Measurements from ENCODE around the gene FAM111B. TPM values are rescaled to one million over a fixed set of nuclear protein-coding genes. Genes with fewer than 3 reads are reported as not detected.
A peak's percentile ranks its signal among the peaks of the same experiment; 100 is the strongest.

FAM111B gene
- total RNA-seq, 2 experiments from 2014 or later, result 28.9 to 31.0 TPM

DNA sequence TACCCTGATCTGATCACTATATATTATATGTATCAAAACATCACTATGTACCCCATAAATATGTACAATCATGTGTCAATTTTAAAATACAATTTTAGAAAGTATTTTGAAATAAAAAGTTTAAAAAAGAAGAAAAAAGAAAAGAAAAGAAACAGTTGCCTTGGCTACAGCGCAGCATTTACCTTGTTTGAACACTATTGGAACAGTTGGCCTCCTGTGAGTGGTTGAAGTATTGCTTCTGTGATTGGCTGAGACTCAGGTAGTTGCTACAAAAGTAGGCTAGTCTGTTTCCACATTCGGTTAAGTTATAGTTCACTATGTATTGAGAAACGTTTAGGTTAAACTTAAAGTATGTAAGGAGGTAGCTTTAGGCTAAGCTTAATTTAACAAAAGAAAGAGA is 57.0 kb downstream of the FAM111B start:
- H3K27ac Mint-ChIP-seq, result no peak overlapping the region
- ChIA-PET POLR2A (no interaction called here), CTCF (interaction anchor here (0.8 to 1.3 kb wide), 3 partner anchors 22 to 106 kb away, joined by 3 to 4 read pairs (median 4); no protein-coding TSS in a partner anchor)
- H3K9me3 Mint-ChIP-seq, result no peaks in the 10 kb centered on the region
- intact Hi-C loops (cut with micrococcal nuclease), result no loop called here
- no peak for DNase-seq
- no peaks in the 10 kb centered on the region for H3K36me3 Mint-ChIP-seq
- no peak overlapping the region for H3K4me3 Mint-ChIP-seq
- peaks cover 17% of the 10 kb centered on the region for H3K27me3 Mint-ChIP-seq
- no peaks in the 10 kb centered on the region for H3K4me1 Mint-ChIP-seq (ENCODE audit: low read depth)

DNA sequence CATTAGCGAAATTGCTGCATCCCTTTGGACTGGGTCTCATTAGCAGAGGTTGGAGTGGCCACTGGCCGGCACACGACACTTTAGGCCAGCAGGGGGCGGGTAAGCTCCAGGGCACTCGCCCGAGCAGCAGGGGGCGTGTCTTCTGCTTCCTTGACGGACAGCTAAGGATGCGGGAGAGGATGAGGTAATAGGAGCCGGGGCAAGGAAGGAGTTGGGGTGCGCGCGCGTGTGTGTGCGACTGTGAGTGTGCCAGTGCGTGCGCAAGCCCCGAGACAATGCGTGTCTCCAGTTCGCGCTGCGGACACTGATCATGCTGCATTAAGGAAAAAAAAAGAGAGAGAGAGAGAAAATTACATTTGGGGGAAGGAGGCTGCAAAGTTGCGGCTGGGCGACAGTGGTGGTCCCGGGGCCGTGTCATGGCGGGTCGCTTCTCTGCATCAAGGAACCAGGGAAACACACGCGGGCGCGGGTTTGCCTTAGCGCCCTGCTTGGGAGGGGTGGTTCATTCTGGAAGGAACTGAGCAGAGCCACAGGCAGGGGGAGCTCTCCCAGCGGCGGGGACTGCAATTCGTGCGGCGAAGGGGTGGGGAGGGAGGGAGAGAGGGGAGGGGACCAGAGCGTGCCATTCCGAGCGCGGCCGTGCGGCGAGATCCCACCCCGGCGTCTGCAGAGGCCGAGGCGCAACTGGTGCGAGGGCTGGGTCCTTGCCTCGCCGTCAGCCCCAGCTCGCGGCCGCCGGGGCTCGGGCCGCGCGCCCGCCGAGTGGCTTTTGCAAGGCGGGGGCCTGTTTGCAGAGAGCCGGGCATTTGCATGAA is 64.7 kb downstream of the FAM111B start, which contains the start of gene DTX4:
Gene DTX4 (plus strand): TSS at position 625 of the 815 bp plus-strand sequence. CDS start 464 bp downstream, outside the sequence.
- Mint-ChIP-seq H3K4me1 (ENCODE audit: low read depth) (peaks cover 21% of the 10 kb centered on the region), H3K36me3 (no peaks in the 10 kb centered on the region), H3K27ac (no peak within 1 kb of the TSS), H3K9me3 (no peaks in the 10 kb centered on the region), H3K4me3 (peak within 1 kb of the TSS; percentile 72), H3K27me3 (peaks cover 10% of the 10 kb centered on the region)
- ChIA-PET CTCF (interaction anchor here (0.5 to 10.2 kb wide), 47 partner anchors 8 to 1365 kb away, joined by 3 to 157 read pairs (median 4); partner anchors contain the start of genes FAM111A, FAM111B, MPEG1 and OR5A1), POLR2A (interaction anchor here (0.7 to 1.6 kb wide), 2 partner anchors 9 to 14 kb away, joined by 3 to 6 read pairs; no protein-coding TSS in a partner anchor)
- intact Hi-C loops (cut with micrococcal nuclease), result loop anchor here (1.0 to 2.0 kb wide), 7 partner anchors 15 to 509 kb away; no protein-coding TSS in a partner anchor
- DNase-seq, result peak; percentile 93

DNA sequence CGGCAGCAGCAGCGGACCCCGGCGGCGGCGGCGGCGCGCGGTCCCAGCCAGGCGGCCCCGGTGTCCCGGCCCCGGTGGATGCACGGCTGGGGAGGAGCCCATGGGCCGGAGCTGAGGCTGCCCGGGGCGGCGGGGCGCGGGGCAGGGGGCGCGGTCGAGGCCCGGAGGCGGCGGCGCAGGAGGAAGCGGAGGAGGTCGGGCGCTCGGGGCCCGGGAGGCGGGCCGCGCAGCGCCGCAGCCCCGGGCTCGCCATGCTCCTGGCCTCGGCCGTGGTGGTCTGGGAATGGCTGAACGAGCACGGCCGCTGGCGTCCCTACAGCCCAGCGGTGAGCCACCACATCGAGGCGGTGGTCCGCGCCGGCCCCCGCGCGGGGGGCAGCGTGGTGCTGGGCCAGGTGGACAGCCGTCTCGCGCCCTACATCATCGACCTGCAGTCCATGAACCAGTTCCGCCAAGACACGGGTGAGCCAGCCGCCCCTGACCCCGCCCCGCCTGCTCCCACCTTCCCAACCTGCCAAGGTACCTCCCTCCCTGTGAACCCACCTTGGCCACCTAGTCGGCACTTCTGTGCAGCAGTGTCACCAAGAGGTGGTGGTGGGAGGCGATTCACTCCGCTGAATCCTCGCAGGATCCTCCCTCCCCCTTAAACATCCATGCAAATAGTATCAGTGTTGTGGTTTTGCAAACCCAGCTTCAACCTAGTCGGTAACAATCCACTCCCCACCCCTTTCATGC is 65.5 kb downstream of the FAM111B start:
- Mint-ChIP-seq H3K36me3 (no peaks in the 10 kb centered on the region), H3K27ac (no peak overlapping the region), H3K9me3 (no peaks in the 10 kb centered on the region), H3K27me3 (peaks cover 10% of the 10 kb centered on the region), H3K4me1 (ENCODE audit: low read depth) (peaks cover 21% of the 10 kb centered on the region), H3K4me3 (peak overlapping the region; percentile 72)
- ChIA-PET CTCF (interaction anchor here (0.5 to 10.2 kb wide), 38 partner anchors 7 to 1366 kb away, joined by 3 to 157 read pairs (median 5); partner anchors contain the start of genes FAM111A, FAM111B, MPEG1 and OR5A1), POLR2A (interaction anchor here (1.6 kb wide), 1 partner anchor 8 kb away, joined by 6 read pairs; no protein-coding TSS in a partner anchor)
- intact Hi-C loops (cut with micrococcal nuclease), result no loop called here
- DNase-seq, result peak; percentile 35

DNA sequence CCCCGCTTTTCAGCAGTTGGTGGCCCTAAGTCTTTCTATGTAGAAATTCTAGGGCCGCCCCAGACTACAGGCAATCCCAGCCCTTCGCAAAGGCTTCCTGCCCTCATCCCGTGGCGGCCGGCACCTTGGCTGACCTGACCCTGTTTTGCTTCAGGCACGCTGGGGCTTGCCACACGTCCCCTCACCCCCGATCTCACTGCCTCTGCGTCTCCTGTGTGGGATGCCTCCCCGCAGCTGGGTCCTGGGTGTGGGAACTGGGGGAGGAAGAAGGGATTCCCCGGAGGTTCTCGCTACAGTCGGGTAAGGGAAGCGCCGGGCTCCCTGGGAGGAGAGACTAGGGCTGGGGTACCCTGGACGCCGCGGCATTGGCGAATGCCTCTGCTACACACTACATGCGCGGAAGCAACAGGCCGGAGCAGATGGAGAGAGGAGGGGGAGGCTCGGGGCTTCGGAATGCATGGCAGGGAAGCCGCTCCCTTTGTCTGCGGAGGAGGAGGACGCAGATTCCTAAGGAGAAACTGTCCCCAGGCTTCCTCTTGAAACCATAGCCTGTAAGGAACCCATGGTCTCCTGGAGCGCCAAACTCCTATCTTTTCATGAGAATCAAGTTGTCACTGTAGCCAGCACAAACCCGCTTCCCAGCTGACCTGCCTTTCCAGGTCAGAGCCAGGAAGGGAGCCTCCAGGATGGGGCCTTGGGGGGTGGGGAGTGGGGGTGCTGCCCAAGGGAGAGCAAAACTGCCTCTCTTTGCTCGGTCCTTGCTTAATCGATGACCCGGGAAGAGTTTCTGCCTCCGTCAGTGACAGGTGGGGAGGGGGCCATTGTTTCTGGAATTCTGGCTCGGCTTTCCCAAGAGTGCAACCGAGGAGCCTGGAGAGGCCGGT is 66.3 kb downstream of the FAM111B start:
- Mint-ChIP-seq H3K36me3 (no peaks in the 10 kb centered on the region), H3K9me3 (no peaks in the 10 kb centered on the region)

DNA sequence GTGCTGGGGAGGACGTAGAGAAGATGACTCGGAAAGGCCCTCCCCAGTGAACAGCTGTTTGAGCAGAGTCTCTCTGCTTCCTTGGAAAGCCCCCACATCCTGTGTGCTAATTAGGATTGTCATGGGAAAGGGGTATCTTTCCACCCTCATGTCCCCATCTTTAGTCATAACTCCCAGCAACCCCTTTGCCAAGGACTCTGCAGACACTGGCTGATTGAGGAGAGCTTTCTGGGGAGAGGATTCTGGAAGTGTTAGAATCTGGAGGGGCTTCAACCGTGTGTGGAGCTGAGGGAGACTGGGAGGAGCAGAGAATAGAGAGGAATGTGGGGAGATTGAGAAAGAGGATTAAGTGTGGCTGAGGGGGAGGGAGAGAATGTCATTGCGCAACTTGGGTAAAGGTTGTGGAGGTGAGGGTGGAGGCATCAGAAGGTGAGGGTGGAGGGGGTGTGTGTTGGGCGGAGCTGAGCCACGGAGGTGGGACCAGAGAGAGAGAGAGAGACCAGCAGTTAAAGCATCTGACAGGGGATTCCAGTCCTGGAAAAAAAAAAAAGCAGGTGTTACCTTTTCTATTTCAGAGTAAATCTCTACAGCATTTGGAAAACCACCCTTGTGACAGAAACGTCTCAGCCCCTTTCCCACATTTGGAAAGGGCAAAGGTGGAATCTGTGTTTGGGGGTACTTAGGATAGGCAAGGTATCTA is 67.1 kb downstream of the FAM111B start:
- Mint-ChIP-seq H3K27ac (no peak overlapping the region), H3K4me3 (no peak overlapping the region)
- intact Hi-C loops (cut with micrococcal nuclease), result no loop called here

More for the DNA sequence above, 66.3 kb downstream of the FAM111B start:
- ChIA-PET CTCF (interaction anchor here (3.7 to 10.2 kb wide), 3 partner anchors 12 to 31 kb away, joined by 52 to 157 read pairs (median 61); no protein-coding TSS in a partner anchor), POLR2A (no interaction called here)
- DNase-seq, result peak; percentile 21
- Mint-ChIP-seq H3K4me1 (ENCODE audit: low read depth) (peaks cover 21% of the 10 kb centered on the region), H3K27ac (no peak overlapping the region), H3K4me3 (peak overlapping the region; percentile 72), H3K27me3 (peaks cover 10% of the 10 kb centered on the region)
- intact Hi-C loops (cut with micrococcal nuclease), result no loop called here

DNA sequence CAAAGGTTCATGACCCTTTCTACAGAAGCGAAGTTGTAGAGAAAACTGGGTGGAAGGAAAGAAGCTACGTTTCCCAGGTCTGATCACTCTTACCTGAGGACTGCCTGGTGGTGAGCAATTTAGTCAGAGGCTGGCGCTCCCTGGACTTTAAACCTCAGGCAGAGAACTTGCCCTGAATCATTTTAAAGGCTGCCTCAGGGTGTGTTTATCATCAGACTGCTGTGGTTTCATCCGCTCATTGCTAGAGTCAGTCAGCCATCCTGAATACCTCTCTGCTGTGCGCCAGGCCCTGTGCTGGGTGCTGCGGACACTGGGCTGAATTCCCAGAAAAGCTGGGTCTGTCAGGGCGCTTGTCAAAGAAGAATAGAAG is 67.6 kb downstream of the FAM111B start:
- Mint-ChIP-seq H3K4me3 (no peak overlapping the region), H3K27ac (no peak overlapping the region), H3K36me3 (no peaks in the 10 kb centered on the region), H3K27me3 (peaks cover 10% of the 10 kb centered on the region), H3K9me3 (peaks cover 5% of the 10 kb centered on the region), H3K4me1 (ENCODE audit: low read depth) (peaks cover 21% of the 10 kb centered on the region)
- DNase-seq, result peak; percentile 42
- CTCF ChIA-PET, result interaction anchor here (1.1 to 10.2 kb wide), 5 partner anchors 10 to 116 kb away, joined by 3 to 157 read pairs (median 5); no protein-coding TSS in a partner anchor
- POLR2A ChIA-PET, result no interaction called here
- intact Hi-C loops (cut with micrococcal nuclease), result no loop called here

More for the DNA sequence above, 67.1 kb downstream of the FAM111B start:
- ChIA-PET CTCF (interaction anchor here (1.2 to 10.2 kb wide), 4 partner anchors 11 to 116 kb away, joined by 4 to 157 read pairs (median 30); no protein-coding TSS in a partner anchor), POLR2A (no interaction called here)
- no peaks in the 10 kb centered on the region for H3K9me3 Mint-ChIP-seq
- no peak for DNase-seq
- H3K36me3 Mint-ChIP-seq, result no peaks in the 10 kb centered on the region
- peaks cover 21% of the 10 kb centered on the region for H3K4me1 Mint-ChIP-seq (ENCODE audit: low read depth)
- peaks cover 10% of the 10 kb centered on the region for H3K27me3 Mint-ChIP-seq

DNA sequence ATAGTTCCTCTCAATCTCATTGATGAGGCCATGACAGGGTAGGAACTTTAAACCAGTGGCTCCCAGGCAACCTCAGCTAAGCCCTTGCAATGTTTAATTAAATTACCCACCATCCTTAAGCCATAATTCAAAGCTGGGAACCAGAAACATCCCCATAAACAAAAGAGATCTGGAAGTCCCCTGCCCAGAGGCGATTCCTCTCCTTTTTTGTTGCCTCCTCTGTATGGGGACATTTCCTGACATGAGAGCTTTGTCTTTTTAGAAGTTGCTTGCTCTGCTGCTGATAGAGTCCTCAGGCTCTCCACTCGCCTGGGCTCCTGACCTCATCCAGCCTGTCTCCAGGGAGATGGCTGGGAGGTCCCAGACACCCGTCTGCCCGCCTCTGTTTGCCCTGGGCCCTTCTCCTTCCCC is 68.1 kb downstream of the FAM111B start:
- intact Hi-C loops (cut with micrococcal nuclease), result no loop called here

DNA sequence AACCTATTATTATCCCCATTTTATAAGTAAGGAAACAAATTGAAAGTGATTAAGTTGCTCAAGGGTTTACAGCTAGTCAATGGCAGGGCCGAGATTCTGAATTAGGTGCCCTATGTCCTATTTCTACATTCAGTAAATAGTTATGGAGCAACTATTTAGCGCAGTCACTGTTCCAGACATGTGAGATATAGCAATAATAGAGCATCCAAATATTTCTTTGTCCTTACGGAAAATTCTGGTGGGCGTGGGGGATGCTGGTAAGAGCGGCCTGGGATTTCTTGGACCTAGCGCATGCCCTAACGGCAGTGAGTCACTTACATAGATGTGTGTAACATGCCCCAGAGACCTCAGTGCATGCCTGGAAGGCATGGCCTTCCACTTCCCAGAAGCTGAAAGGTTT is 69.3 kb downstream of the FAM111B start:
- DNase-seq, result no peak
- intact Hi-C loops (cut with micrococcal nuclease), result no loop called here

More for the DNA sequence above, 68.1 kb downstream of the FAM111B start:
- peaks cover 21% of the 10 kb centered on the region for H3K4me1 Mint-ChIP-seq (ENCODE audit: low read depth)
- CTCF ChIA-PET, result interaction anchor here (1.1 to 10.2 kb wide), 5 partner anchors 10 to 115 kb away, joined by 3 to 157 read pairs (median 5); no protein-coding TSS in a partner anchor
- POLR2A ChIA-PET, result no interaction called here
- no peak overlapping the region for H3K27ac Mint-ChIP-seq
- no peak for DNase-seq
- H3K36me3 Mint-ChIP-seq, result no peaks in the 10 kb centered on the region
- peaks cover 6% of the 10 kb centered on the region for H3K9me3 Mint-ChIP-seq
- H3K4me3 Mint-ChIP-seq, result no peak overlapping the region
- peaks cover 10% of the 10 kb centered on the region for H3K27me3 Mint-ChIP-seq

More for the DNA sequence above, 69.3 kb downstream of the FAM111B start:
- no peak overlapping the region for H3K27ac Mint-ChIP-seq
- POLR2A ChIA-PET, result no interaction called here
- peaks cover 10% of the 10 kb centered on the region for H3K27me3 Mint-ChIP-seq
- H3K4me1 Mint-ChIP-seq (ENCODE audit: low read depth), result peaks cover 21% of the 10 kb centered on the region
- CTCF ChIA-PET, result interaction anchor here (1.0 to 10.2 kb wide), 4 partner anchors 9 to 123 kb away, joined by 3 to 157 read pairs (median 6); no protein-coding TSS in a partner anchor
- no peak overlapping the region for H3K4me3 Mint-ChIP-seq
- peaks cover 6% of the 10 kb centered on the region for H3K9me3 Mint-ChIP-seq
- no peaks in the 10 kb centered on the region for H3K36me3 Mint-ChIP-seq

Measured in activated CD4-positive, alpha-beta memory T cell treated with anti-CD3 and anti-CD28 coated beads for 36 hours (primary cell).